ENCODE results near the gene DBP. TPM values are rescaled to one million over a fixed set of nuclear protein-coding genes. Genes with fewer than 3 reads are reported as not detected.

The DBP gene
- total RNA-seq, 1 donor from 2014 or later: 8.7 TPM

DNA sequence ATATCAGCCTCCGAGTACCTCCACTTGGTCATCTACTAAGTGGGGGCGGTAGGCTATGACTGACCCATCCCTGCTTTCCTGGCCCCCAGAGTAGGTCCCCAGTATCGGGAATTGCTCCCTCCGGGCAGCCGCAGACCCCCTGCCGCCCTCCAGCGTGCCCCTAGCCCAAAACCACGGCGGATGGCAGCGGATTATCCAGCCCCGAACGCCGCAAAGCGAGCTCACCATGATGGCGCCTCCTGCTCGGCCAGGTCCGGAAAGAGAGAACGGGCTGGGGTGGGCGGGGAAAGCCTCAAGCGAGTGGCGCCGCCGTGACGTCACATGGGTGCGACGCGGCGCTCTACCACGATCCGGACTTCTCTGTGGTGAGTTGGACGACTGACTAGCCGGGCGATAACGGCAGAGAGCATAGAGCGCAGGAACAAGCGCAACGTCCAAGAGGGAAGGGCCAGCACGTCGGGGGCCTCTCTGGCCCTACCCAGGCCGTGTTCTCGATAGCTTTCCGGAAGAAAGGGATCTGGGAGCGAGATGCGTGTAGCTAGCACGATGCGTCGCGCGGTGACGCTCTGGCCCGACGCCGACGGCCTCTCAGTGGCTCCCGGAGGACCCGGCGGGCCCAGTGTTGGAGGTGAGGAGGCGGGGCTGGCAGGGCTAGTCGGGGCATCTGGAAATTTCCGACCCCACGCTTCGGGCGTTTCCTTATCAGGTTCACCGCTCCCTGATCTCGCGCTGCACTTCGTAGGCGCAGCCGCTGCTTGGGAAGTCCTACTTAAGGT, 18.1 kb downstream of the DBP start, which contains the start of the genes RPL18 and SPHK2:
TSS of gene RPL18 (minus strand) at position 263 of the 776 bp plus-strand sequence. CDS start at position 228, 35 bp downstream.
TSS of gene SPHK2 (plus strand) at position 591 of the 776 bp plus-strand sequence. CDS start 1,009 bp downstream, outside the sequence.
- intact Hi-C loops (cut with micrococcal nuclease): loop anchor here (1.0 to 2.0 kb wide), 8 partner anchors 11 to 286 kb away; partner anchors contain the start of genes CA11, DBP, GRWD1 and SYNGR4
- H3K9me3 Mint-ChIP-seq: no peaks in the 10 kb centered on the region
- TF ChIP-seq, protein P1, sequence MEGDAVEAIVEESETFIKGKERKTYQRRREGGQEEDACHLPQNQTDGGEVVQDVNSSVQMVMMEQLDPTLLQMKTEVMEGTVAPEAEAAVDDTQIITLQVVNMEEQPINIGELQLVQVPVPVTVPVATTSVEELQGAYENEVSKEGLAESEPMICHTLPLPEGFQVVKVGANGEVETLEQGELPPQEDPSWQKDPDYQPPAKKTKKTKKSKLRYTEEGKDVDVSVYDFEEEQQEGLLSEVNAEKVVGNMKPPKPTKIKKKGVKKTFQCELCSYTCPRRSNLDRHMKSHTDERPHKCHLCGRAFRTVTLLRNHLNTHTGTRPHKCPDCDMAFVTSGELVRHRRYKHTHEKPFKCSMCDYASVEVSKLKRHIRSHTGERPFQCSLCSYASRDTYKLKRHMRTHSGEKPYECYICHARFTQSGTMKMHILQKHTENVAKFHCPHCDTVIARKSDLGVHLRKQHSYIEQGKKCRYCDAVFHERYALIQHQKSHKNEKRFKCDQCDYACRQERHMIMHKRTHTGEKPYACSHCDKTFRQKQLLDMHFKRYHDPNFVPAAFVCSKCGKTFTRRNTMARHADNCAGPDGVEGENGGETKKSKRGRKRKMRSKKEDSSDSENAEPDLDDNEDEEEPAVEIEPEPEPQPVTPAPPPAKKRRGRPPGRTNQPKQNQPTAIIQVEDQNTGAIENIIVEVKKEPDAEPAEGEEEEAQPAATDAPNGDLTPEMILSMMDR (IDR thresholded peaks at IDR 0.05): no peak
- peaks cover 56% of the 10 kb centered on the region for H3K4me1 Mint-ChIP-seq
- H3K27ac Mint-ChIP-seq: peak within 1 kb of the TSS; percentile 97
- H3K36me3 Mint-ChIP-seq (ENCODE audit: low read depth): peaks cover 66% of the 10 kb centered on the region
- ATAC-seq (ENCODE audit: low read depth) (peak; percentile 81), DNase-seq (peak; percentile 93)
- POLR2A ChIA-PET: interaction anchor here (0.5 to 2.8 kb wide), 48 partner anchors 9 to 1310 kb away, joined by 3 to 67 read pairs (median 4); partner anchors contain the start of genes ATF5, CA11, DBP and EMP3
- CTCF ChIA-PET: interaction anchor here (0.5 to 3.2 kb wide), 7 partner anchors 10 to 298 kb away, joined by 3 to 13 read pairs (median 4); partner anchors contain the start of genes CA11 and GRWD1
- peak within 1 kb of the TSS; percentile 98 for H3K4me3 Mint-ChIP-seq
- no peaks in the 10 kb centered on the region for H3K27me3 Mint-ChIP-seq

- no peak for DNase-seq
- H3K9me3 Mint-ChIP-seq: no peaks in the 10 kb centered on the region
- ChIA-PET CTCF (interaction anchor here (0.5 to 3.2 kb wide), 4 partner anchors 10 to 297 kb away, joined by 3 to 13 read pairs (median 4); partner anchors contain the start of gene CA11), POLR2A (interaction anchor here (0.5 to 3.3 kb wide), 40 partner anchors 9 to 1311 kb away, joined by 3 to 67 read pairs (median 5); partner anchors contain the start of genes ATF5, CA11, DBP and GYS1)
- peaks cover 62% of the 10 kb centered on the region for H3K36me3 Mint-ChIP-seq (ENCODE audit: low read depth)
- intact Hi-C loops (cut with micrococcal nuclease): loop anchor here (2.0 kb wide), 1 partner anchor 286 kb away; no protein-coding TSS in a partner anchor
- no peaks in the 10 kb centered on the region for H3K27me3 Mint-ChIP-seq
- H3K4me1 Mint-ChIP-seq: peaks cover 52% of the 10 kb centered on the region
- no peak for ATAC-seq (ENCODE audit: low read depth)
- peak overlapping the region; percentile 97 for H3K27ac Mint-ChIP-seq
- TF ChIP-seq, protein P1 (IDR thresholded peaks at IDR 0.05): no peak
- H3K4me3 Mint-ChIP-seq: peak overlapping the region; percentile 98
Observed at GRCh38 chr19:48618278-48618915, 18.8 kb downstream of the DBP start.

- ChIA-PET CTCF (interaction anchor here (1.0 to 3.2 kb wide), 2 partner anchors 8 to 283 kb away, joined by 3 to 13 read pairs; no protein-coding TSS in a partner anchor), POLR2A (interaction anchor here (0.6 to 3.3 kb wide), 8 partner anchors 8 to 879 kb away, joined by 3 to 22 read pairs (median 5); partner anchors contain the start of genes DBP and RPS11)
- intact Hi-C loops (cut with micrococcal nuclease): no loop called here
- no peaks in the 10 kb centered on the region for H3K27me3 Mint-ChIP-seq
- ATAC-seq (ENCODE audit: low read depth) (no peak), DNase-seq (no peak)
- peak overlapping the region; percentile 98 for H3K4me3 Mint-ChIP-seq
- peak overlapping the region; percentile 97 for H3K27ac Mint-ChIP-seq
- TF ChIP-seq, protein P1 (IDR thresholded peaks at IDR 0.05): no peak
- H3K4me1 Mint-ChIP-seq: peaks cover 48% of the 10 kb centered on the region
- H3K36me3 Mint-ChIP-seq (ENCODE audit: low read depth): peaks cover 58% of the 10 kb centered on the region
- no peaks in the 10 kb centered on the region for H3K9me3 Mint-ChIP-seq
Observed at GRCh38 chr19:48617146-48617937, 19.8 kb downstream of the DBP start.

- DNase-seq: no peak
- H3K9me3 Mint-ChIP-seq: no peaks in the 10 kb centered on the region
- peak overlapping the region; percentile 59 for H3K4me3 Mint-ChIP-seq
- POLR2A ChIA-PET: interaction anchor here (1.1 to 3.3 kb wide), 3 partner anchors 8 to 880 kb away, joined by 3 to 22 read pairs (median 5); partner anchors contain the start of genes DBP and RPS11
- ATAC-seq (ENCODE audit: low read depth): no peak
- intact Hi-C loops (cut with micrococcal nuclease): no loop called here
- CTCF ChIA-PET: interaction anchor here (3.2 kb wide), 1 partner anchor 8 kb away, joined by 13 read pairs; no protein-coding TSS in a partner anchor
- peaks cover 54% of the 10 kb centered on the region for H3K36me3 Mint-ChIP-seq (ENCODE audit: low read depth)
- no peaks in the 10 kb centered on the region for H3K27me3 Mint-ChIP-seq
- TF ChIP-seq, protein P1 (IDR thresholded peaks at IDR 0.05): no peak
- peaks cover 44% of the 10 kb centered on the region for H3K4me1 Mint-ChIP-seq
- H3K27ac Mint-ChIP-seq: peak overlapping the region; percentile 24
Observed at GRCh38 chr19:48616491-48617056, 20.6 kb downstream of the DBP start.
